ENCODE measurements around the gene PDGFD. TPM values are rescaled to one million over a fixed set of nuclear protein-coding genes. Genes with fewer than 3 reads are reported as not detected.

The PDGFD gene
- total RNA-seq, 1 donor from 2014 or later, result 0.53 TPM

DNA sequence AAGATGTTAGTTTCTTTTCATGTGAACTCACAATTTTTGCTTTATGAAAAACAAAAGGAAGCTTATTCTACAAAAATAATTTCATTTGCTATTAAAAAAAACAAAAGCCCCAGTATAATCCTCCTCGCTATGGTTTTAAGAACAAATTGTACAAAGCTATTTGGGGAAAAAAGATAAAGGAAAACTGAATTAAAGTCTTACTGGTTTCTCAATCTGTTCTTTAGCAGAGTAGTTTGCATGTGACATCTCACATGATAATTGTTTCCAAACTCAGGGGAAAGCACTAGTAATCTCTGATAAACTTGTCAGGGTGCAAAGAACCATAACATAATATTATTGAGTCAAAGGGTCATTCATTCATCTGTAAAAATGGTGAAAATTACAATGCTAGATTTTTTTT, 130.4 kb downstream of the PDGFD start:
- no peak for TF ChIP-seq CTCF (IDR thresholded peaks at IDR 0.05; ENCODE audit: insufficient read depth, low read length, severe bottlenecking)
- FAIRE-seq, result no peak
- H3K36me3 ChIP-seq (ENCODE audit: control insufficient read depth, insufficient read depth, low read length), result no peaks in the 10 kb centered on the region
- H3K4me3 ChIP-seq (ENCODE audit: low read depth, low read length), result no peak overlapping the region
- DNase-seq (ENCODE audit: low read depth), result no peak
- no peaks in the 10 kb centered on the region for H3K27me3 ChIP-seq (ENCODE audit: control insufficient read depth, insufficient read depth, low read length)

DNA sequence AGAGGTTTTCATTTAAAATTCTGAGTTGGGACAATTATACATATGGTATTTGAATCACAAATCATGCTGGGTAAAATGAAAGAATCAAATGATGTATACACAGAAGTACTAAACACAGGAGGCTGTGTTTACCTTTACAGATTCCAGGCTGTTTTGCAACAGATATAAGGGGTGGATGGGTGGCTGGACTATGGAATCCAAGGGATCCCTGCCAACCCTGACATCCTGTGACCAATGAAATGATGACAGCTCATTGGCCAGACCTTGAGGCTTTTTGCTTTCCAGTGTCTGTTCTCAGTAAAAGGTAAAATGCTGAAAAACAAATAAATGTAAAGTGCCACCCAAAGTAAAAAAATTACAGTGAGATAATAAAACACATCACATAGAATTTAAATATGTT, 130.8 kb downstream of the PDGFD start:
- H3K4me3 ChIP-seq (ENCODE audit: low read depth, low read length), result no peak overlapping the region
- no peaks in the 10 kb centered on the region for H3K36me3 ChIP-seq (ENCODE audit: control insufficient read depth, insufficient read depth, low read length)
- TF ChIP-seq CTCF (IDR thresholded peaks at IDR 0.05; ENCODE audit: insufficient read depth, low read length, severe bottlenecking), result no peak
- DNase-seq (ENCODE audit: low read depth) (peak; percentile 86), FAIRE-seq (no peak)
- H3K27me3 ChIP-seq (ENCODE audit: control insufficient read depth, insufficient read depth, low read length), result no peaks in the 10 kb centered on the region

GRCh38 chr11:104028476-104029263, 135.3 kb downstream of the PDGFD start:
- FAIRE-seq, result no peak
- no peaks in the 10 kb centered on the region for H3K36me3 ChIP-seq (ENCODE audit: control insufficient read depth, insufficient read depth, low read length)
- TF ChIP-seq CTCF (IDR thresholded peaks at IDR 0.05; ENCODE audit: insufficient read depth, low read length, severe bottlenecking), result no peak

GRCh38 chr11:104024572-104024971, 139.4 kb downstream of the PDGFD start:
- FAIRE-seq, result no peak
- H3K27me3 ChIP-seq (ENCODE audit: control insufficient read depth, insufficient read depth, low read length), result no peaks in the 10 kb centered on the region
- no peaks in the 10 kb centered on the region for H3K36me3 ChIP-seq (ENCODE audit: control insufficient read depth, insufficient read depth, low read length)

More at GRCh38 chr11:104028476-104029263, 135.3 kb downstream of the PDGFD start:
- DNase-seq (ENCODE audit: low read depth), result no peak
- H3K27me3 ChIP-seq (ENCODE audit: control insufficient read depth, insufficient read depth, low read length), result no peaks in the 10 kb centered on the region
- H3K4me3 ChIP-seq (ENCODE audit: low read depth, low read length), result no peak overlapping the region

GRCh38 chr11:104015649-104016415, 148.1 kb downstream of the PDGFD start:
- DNase-seq (ENCODE audit: low read depth) (no peak), FAIRE-seq (no peak)
- no peak for TF ChIP-seq CTCF (IDR thresholded peaks at IDR 0.05; ENCODE audit: insufficient read depth, low read length, severe bottlenecking)
- Histone ChIP-seq H3K27me3 (ENCODE audit: control insufficient read depth, insufficient read depth, low read length) (no peaks in the 10 kb centered on the region), H3K4me3 (ENCODE audit: low read depth, low read length) (no peak overlapping the region), H3K36me3 (ENCODE audit: control insufficient read depth, insufficient read depth, low read length) (no peaks in the 10 kb centered on the region)

More at GRCh38 chr11:104024572-104024971, 139.4 kb downstream of the PDGFD start:
- no peak for DNase-seq (ENCODE audit: low read depth)
- no peak for TF ChIP-seq CTCF (IDR thresholded peaks at IDR 0.05; ENCODE audit: insufficient read depth, low read length, severe bottlenecking)
- no peak overlapping the region for H3K4me3 ChIP-seq (ENCODE audit: low read depth, low read length)
